Parathyroid adenoma (tissue), 2 donors: ENCODE results near the gene SLC33A1.
"Not testable (repeated sequence)": the region's sequence is repeated elsewhere in the genome, so short reads cannot be mapped to it uniquely, and the experiment has no call there.

Source experiments
- H2AFZ ChIP-seq: fragments of 300-600 bp; sonication (generic); one replicate; pipeline ENCODE4 v1.7.0; 2017; ENCODE audit warnings: antibody characterized with exemption, mild to moderate bottlenecking
- H3K27ac ChIP-seq: fragments of 300-600 bp; sonication (generic); one replicate; pipeline ENCODE4 v1.7.0; 2017
- H3K27me3 ChIP-seq: fragments of 300-600 bp; sonication (generic); one replicate; pipeline ENCODE4 v1.7.0; 2017; ENCODE audit warnings: low read length; ENCODE audit not compliant: control insufficient read depth, insufficient read depth
- H3K36me3 ChIP-seq: fragments of 300-600 bp; sonication (generic); one replicate; pipeline ENCODE4 v1.7.0; 2017; ENCODE audit warnings: low read length; ENCODE audit not compliant: control insufficient read depth, insufficient read depth
- H3K4me1 ChIP-seq: fragments of 300-600 bp; sonication (generic); one replicate; pipeline ENCODE4 v1.7.0; 2017; ENCODE audit warnings: control low read depth
- H3K4me2 ChIP-seq: fragments of 300-600 bp; sonication (generic); one replicate; pipeline ENCODE4 v1.7.0; 2017; ENCODE audit warnings: low read length
- H3K4me3 ChIP-seq: fragments of 300-600 bp; sonication (generic); one replicate; pipeline ENCODE4 v1.7.0; 2017; ENCODE audit warnings: low read depth, low read length
- H3K79me2 ChIP-seq: fragments of 300-600 bp; sonication (generic); one replicate; pipeline ENCODE4 v1.7.0; 2017; ENCODE audit warnings: control low read depth
- H3K9ac ChIP-seq: fragments of 300-600 bp; sonication (generic); one replicate; pipeline ENCODE4 v1.7.0; 2017; ENCODE audit warnings: mild to moderate bottlenecking
- H3K9me3 ChIP-seq: fragments of 300-600 bp; sonication (generic); one replicate; pipeline ENCODE4 v1.7.0; 2017; ENCODE audit warnings: low read length; ENCODE audit not compliant: control insufficient read depth
- CTCF ChIP-seq: fragments of 300-600 bp; sonication (generic); IDR thresholded peaks from one replicate; pipeline ENCODE4 v1.7.0; 2017; ENCODE audit warnings: antibody characterized with exemption, mild to moderate bottlenecking
- donor health status: primary hyperparathyroidism.

Gene SLC33A1

GRCh38 chr3:155889952-155890351, 35.7 kb upstream of the SLC33A1 start:
- H3K79me2 ChIP-seq, result peaks cover 22% of the 10 kb centered on the region
- no peak overlapping the region for H2AFZ ChIP-seq
- no peaks in the 10 kb centered on the region for H3K9me3 ChIP-seq
- no peak overlapping the region for H3K4me2 ChIP-seq
- H3K4me1 ChIP-seq, result peaks cover 3% of the 10 kb centered on the region
- no peak overlapping the region for H3K27ac ChIP-seq
- no peak for TF ChIP-seq CTCF
- H3K27me3 ChIP-seq, result no peaks in the 10 kb centered on the region
- H3K4me3 ChIP-seq, result no peak overlapping the region
- no peaks in the 10 kb centered on the region for H3K36me3 ChIP-seq
- no peak overlapping the region for H3K9ac ChIP-seq

- Histone ChIP-seq H3K9ac (no peak overlapping the region), H3K36me3 (no peaks in the 10 kb centered on the region), H3K4me1 (peaks cover 3% of the 10 kb centered on the region), H3K9me3 (no peaks in the 10 kb centered on the region), H3K4me2 (no peak overlapping the region), H3K4me3 (no peak overlapping the region), H3K27ac (no peak overlapping the region), H3K27me3 (no peaks in the 10 kb centered on the region), H2AFZ (no peak overlapping the region), H3K79me2 (peaks cover 28% of the 10 kb centered on the region)
- TF ChIP-seq CTCF, result no peak
Observed at GRCh38 chr3:155889212-155889611, 35.0 kb upstream of the SLC33A1 start.

DNA sequence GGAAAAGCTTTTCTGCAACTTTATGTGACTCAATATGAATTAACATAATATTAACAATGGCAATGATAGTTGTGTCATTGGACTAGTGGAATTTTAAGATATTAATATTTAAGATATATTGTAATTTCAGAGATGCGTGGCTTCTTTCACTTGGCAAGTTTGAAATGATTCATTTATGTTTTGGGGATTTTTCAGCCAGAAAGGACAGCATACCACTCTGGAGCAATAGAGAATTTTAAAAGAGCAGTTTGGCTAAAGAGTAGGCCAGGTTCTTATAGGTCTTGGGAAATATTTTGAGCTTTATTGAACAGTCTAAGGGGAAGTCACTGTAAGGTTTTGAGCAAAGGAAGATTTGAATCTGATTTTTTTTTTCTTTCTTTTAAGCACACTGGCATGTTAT, 32.7 kb upstream of the SLC33A1 start:
- Histone ChIP-seq H3K4me1 (peaks cover 3% of the 10 kb centered on the region), H2AFZ (no peak overlapping the region), H3K9ac (no peak overlapping the region), H3K4me2 (no peak overlapping the region), H3K36me3 (no peaks in the 10 kb centered on the region), H3K27me3 (no peaks in the 10 kb centered on the region), H3K9me3 (no peaks in the 10 kb centered on the region), H3K79me2 (peaks cover 31% of the 10 kb centered on the region), H3K4me3 (no peak overlapping the region), H3K27ac (no peak overlapping the region)
- no peak for TF ChIP-seq CTCF

DNA sequence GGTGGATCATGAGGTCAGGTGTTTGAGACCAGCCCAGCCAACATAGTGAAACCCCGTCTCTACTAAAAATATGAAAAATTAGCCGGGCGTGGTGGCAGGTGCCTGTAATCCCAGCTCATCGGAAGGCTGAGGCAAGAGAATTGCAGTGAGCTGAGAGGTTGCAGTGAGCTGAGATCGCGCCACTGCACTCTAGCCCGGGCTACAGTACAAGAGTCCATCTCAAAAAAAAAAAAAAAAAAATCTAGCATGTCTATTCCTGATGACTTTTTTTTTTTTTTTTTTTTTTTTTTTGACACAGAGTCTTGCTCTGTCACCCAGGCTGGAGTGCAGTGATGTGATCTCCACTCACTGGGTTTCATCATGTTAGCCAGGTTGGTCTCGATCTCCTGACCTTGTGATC, 32.1 kb upstream of the SLC33A1 start:
- not testable (repeated sequence) for H3K27ac ChIP-seq, H3K4me1 ChIP-seq, H3K36me3 ChIP-seq, H2AFZ ChIP-seq, H3K27me3 ChIP-seq, H3K9ac ChIP-seq, H3K4me2 ChIP-seq, H3K9me3 ChIP-seq, H3K4me3 ChIP-seq
- H3K79me2 ChIP-seq, result peaks cover 35% of the 10 kb centered on the region

DNA sequence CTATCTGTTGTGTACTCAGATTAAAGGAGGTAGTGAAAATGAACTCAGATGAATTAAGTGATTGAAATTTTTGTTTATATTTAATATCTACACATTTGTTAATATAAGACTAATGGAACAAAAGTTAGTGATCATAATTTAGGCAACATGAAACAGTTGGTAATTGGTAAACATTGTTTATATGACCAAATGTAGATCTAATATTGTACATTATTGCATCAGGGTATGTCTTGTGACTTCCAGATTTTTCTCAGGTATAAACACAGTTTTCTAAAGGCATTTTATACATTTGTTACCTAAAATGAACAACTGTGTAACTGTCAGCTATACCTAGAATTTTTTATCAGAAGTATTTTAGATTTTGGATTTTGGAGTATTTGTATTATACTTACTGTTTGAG, 31.1 kb upstream of the SLC33A1 start:
- H3K27ac ChIP-seq, result no peak overlapping the region
- H3K4me3 ChIP-seq, result no peak overlapping the region
- no peaks in the 10 kb centered on the region for H3K27me3 ChIP-seq
- no peak overlapping the region for H3K4me2 ChIP-seq
- TF ChIP-seq CTCF, result no peak
- H3K9ac ChIP-seq, result no peak overlapping the region
- no peaks in the 10 kb centered on the region for H3K9me3 ChIP-seq
- no peaks in the 10 kb centered on the region for H3K4me1 ChIP-seq
- H3K79me2 ChIP-seq, result peaks cover 41% of the 10 kb centered on the region
- no peak overlapping the region for H2AFZ ChIP-seq
- no peaks in the 10 kb centered on the region for H3K36me3 ChIP-seq
